Adipose tissue (tissue), 3 donors: ENCODE measurements around the gene DMAC2. TPM values are rescaled to one million over a fixed set of nuclear protein-coding genes. Genes with fewer than 3 reads are reported as not detected.
A peak's percentile ranks its signal among the peaks of the same experiment; 100 is the strongest.
"Not testable (repeated sequence)": the region's sequence is repeated elsewhere in the genome, so short reads cannot be mapped to it uniquely, and the experiment has no call there.

Experiments used
- H3K27ac ChIP-seq: one replicate; pipeline ENCODE4 v1.5.1; 2013; ENCODE audit warnings: low read depth, low read length
- WGBS, 3 donors: extraction: QIAGEN DNeasy Blood & Tissue Kit; methylation state at CpG; one replicate each; pipeline ENCODE4 v1.1.7; 2013; 5-methylcytosine and 5-hydroxymethylcytosine counted together
- polyA plus RNA-seq, 3 donors: library from polyadenylated mRNA; stranded (reverse); fragments of 200-250 nt; gene quantifications; one replicate each; pipeline ENCODE4 v1.2.3, GENCODE V29; 2013
- donor health status: healthy with polysubstance abuse.
- donor health status: Bipolar disorder and iron deficiency.
- donor health status: healthy.

DMAC2 gene
- 10 to 100 TPM; 28.4 to 45.2 (median 35.3) TPM for polyA plus RNA-seq

DNA sequence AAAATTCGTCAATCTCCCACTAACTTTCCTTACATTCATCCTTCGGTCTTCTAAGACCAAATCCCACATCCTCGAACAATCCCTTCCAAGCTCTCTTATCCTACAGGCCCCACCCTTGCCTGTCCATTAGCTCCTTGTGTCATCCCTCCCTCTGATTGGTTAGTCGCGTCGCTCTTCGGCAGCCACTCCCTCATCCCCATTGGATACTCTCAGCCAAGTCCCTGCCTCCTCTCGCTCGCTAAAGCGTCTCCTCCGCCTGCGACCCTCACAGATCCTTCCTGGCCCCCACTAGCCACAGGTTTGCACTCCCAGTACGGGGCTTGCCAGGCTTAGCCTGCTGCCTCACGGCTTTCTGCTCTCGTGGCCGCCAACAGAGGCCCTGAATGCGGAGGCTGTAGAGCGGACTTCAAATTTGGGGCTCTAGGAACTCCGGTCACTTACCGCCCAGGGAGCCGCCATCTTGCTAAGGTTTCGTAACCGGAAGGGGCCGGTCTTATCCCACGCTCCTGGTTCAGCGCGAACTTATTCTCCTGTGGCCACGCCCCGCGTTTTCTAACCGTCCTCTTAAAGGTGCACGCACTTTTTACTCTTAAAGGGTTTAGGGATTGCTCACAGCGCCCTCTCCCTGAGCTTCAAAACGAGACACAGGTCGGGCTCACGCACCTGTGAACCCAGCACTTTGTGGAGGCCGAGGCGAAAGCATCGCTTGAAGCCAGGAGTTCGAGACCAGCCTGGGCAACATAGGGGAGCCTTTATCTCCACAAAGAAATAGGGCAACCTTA is at the start of gene DMAC2:
DMAC2 (minus strand) TSS at position 472 of the 782 bp plus-strand sequence; CDS start at position 459, 13 bp downstream.
- WGBS, 3 donors, result 1% methylated on average over 40 of the region's 40 CpGs
- peak within 1 kb of the TSS; percentile 96 for H3K27ac ChIP-seq

DNA sequence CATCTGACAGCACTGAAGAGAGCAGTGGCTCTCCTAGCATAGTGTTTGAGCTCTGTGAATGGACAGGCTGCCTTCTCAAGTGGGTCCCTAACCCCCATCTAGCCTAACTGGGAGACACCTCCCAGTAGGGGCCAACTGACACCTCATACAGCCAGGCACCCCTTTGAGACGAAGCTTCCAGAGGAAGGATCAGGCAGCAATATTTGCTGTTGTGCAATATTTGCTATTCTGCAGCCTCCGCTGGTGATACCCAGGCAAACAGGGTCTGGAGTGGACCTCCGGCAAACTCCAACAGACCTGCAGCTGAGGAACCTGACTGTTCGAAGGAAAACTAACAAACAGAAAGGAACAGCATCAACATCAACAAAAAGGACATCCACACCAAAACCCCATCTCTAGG is 47.2 kb upstream of the DMAC2 start:
- WGBS, 3 donors, result 80 to 89% (median 85%) methylated on average over 4 of the region's 4 CpGs
- H3K27ac ChIP-seq, result not testable (repeated sequence)

DNA sequence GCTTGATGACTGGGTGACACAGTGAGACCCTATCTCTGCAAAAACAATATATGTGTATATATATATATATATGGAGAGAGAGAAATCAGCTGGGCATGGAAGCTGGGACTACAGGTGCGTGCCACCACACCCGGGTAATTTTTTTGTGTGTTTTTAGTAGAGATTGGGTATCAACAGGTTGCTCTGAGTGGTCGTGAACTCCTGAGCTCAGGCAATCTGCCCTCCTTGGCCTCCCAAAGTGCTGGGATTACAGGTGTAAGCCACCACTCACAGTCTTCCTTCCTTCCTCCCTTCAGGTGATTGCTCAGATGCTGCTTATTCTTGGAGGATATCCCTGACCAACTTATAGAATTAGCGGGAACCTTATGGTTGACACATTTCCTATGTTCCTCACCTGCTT is 45.1 kb upstream of the DMAC2 start:
- 71 to 83% (median 82%) methylated on average over 4 of the region's 4 CpGs for WGBS, 3 donors
- no peak overlapping the region for H3K27ac ChIP-seq

DNA sequence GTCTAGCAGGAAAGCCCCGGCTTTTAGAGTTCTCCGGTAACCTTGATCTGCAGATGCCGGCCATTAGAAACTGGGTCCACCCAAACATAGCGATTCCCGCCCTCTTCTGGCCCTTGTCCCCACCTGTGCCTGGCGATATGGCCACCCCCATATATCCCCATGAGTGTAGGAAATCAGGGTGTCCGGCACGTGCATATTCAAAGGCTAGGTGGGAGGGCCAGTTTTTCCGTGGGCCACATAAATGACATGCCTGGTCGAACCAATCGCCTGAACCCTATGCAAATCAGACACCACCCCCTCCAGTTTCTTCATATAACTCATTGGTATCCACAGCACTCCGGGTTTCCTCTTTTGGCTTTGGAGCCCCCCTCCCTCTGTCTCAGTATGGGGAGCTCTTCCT is 40.6 kb upstream of the DMAC2 start:
- no peak overlapping the region for H3K27ac ChIP-seq
- 70 to 77% (median 77%) methylated on average over 12 of the region's 12 CpGs for WGBS, 3 donors

DNA sequence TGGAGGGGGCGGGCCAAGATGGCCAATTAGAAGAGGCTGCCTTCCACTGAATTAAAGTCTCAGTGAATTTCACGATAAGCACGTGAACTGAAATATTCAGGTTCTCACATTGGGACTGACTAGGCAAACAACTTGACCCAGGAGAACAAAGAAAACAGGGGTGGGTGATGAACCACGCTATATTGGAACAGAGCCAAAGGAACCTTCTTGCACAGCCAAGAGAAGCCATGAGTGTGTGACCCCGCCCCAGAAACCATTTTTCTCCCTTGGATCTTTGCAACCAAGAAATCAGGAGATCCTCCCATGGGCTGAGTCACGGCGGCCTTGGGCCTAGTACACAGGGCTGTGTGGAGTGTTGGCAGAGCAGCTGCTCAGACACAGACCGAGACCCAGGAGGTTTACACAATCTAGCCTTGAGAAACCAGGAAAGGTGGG is 40.1 kb upstream of the DMAC2 start:
- no peak overlapping the region for H3K27ac ChIP-seq

DNA sequence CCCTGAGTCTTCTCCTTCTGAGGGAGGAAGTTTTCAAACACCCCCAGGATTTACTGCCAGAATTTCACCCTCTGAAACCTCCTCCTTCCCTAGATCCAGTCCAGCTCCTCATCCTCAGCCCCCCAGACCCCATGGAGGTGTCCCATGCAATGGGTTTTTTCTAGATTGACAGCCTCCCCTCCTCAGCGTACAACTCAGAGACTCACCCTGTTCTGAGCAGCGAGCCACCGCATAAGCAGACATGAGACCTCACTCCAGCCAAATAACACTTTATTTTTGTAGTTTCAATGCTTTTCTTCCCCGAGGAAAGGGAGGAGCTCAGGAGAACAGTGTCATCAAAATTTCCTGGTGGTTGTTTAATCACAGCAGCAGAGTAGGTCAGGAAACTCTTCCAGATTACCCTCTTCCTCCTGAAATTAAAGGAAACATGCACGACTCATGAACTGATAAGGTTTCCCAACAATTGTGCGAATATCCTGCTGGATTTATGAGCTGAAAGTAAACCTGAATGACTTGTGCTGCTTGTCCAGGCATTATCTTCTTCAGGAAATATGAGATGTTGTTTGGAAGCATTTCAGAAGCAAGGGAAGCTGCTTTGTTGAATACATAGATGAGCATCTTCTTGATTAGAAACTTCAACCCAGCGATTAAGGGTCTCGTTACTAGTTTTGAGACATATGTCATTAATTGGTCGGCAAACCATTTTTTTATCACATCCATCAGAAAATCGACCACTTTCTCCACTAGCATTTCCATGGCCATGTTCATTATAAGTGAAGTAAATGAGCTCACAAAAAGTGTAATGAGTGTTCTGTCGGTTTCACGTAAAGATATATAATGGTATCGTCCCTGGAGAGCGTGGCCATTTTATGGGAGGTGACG is 39.4 kb upstream of the DMAC2 start:
- no peak overlapping the region for H3K27ac ChIP-seq

More for the DNA sequence above, 40.1 kb upstream of the DMAC2 start:
- 56 to 61% (median 58%) methylated on average over 8 of the region's 8 CpGs for WGBS, 3 donors

DNA sequence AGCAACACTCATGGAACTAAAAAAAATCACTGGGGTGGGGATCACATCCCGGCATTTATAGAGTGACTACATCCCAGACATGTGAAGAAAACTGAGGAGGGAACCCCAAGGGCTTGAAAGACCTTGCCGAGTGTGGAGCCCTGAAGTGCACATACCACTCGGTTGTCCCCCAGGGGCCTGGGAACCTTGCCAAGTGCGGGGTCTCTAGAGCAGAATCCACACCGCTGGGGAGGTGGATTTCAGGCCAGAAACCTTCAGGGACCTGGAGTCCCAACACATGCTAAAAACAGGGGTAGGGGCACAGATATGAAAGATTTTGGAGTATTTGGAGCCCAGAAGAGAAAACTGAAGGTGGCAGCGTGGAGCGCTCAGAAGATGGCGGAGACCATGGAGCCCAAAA is 38.5 kb upstream of the DMAC2 start:
- no peak overlapping the region for H3K27ac ChIP-seq
- WGBS, 3 donors, result 55 to 62% (median 58%) methylated on average over 8 of the region's 8 CpGs

More for the DNA sequence above, 39.4 kb upstream of the DMAC2 start:
- WGBS, 3 donors, result 61 to 70% (median 63%) methylated on average over 15 of the region's 15 CpGs

DNA sequence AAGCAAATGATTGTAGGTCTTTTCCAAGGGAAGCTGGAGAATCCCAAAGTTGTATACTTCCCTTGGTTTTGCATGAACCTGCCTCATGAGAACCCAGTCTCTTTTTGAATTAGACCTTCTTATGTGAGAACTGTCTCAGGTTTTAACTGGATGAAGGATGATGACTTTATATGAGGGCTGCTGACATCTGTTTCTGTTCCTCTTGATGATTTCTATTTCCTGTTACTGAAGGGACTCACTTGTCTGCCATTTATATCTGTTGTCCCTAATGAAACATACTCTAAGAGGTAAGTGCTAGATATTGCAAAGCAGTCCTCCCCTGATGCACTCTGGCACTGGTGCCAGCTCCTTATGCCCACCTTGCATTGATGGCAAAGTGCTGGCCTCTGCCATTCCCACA is 36.9 kb upstream of the DMAC2 start:
- no peak overlapping the region for H3K27ac ChIP-seq

DNA sequence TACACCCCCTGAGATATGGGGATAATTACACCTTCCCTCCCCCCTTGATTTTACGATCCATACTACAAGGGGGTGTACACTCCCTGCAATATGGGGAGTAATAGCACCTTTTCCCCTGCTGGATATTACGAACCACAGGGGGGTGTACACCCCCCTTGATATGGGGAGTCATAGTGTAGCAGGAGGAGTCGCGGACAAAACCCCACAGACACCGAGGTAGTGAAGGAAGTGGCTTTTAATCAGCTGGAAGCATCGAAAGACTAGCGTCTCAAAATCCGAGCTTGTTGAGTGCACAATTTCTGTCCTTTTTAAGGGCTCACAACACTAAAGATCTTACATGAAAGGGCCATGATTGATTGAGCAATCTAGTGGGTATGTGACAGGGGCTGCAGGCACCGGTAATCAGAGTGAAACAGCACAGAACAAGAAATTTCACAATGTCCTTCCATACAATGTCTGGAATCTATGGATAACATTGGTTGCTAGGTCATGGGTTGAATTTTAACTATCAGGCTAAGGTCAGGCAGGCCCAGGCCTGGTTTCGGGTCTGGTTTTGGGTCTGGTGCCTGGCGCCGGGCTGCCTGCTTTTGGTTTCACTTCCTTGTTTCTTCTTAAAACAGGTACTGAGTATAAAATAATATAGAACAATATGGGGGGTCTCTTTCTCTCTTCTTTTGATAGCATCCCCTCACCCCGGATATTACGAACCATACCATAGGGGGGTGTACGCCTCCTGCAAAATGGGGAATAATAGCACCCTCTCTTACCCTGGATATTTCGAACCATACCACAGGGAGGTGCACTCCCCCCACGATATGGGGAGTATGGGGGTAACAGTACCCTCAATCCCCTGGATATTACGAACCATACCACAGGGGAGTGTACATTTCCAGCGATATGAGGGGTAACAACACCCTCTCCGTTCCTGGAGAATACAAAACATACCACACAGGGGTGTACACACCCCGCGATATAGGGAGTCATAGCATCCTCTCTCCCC is 23.8 kb upstream of the DMAC2 start:
- H3K27ac ChIP-seq, result not testable (repeated sequence)
- WGBS, 3 donors, result 67 to 73% (median 70%) methylated on average over 22 of the region's 22 CpGs

DNA sequence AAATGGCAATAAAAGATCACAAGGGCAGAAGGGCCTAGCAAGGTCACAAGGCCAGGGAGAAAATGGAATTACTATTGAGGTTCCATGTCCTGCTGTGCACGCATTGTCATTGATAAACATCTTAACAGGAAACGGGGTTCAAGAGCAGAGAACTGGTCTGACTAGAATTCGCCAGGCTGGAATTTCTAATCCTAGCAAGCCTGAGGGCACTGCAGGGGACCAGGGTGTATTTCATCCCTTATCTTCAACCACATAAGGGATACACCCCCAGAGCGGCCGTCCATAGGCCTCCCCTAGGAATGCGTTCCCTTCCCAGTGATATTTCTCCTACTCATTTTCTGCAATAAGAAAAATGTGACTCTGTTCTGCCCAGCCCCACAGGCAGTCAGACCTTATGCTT is 22.8 kb upstream of the DMAC2 start:
- no peak overlapping the region for H3K27ac ChIP-seq
- WGBS, 3 donors, result 54 to 74% (median 69%) methylated on average over 6 of the region's 6 CpGs

DNA sequence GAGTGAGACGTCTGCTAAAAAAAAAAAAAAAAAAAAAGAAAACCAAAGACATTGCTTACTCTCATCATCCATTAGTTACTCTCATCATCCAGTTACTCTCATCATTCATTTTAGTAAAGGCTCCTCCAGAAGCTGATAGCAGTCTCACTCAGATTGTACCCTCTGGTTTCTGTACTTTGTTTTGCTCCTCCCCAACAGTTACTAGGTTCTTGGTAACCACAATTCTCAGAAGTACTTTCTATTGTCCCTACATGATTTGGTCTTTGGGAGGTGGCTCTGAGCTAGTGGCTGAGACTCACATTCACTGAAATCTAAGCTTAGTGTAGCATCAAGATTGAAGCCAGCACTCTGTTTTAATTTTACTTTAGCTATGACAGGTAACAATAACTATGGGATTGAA is 17.5 kb upstream of the DMAC2 start:
- no peak overlapping the region for H3K27ac ChIP-seq
- 31 to 56% methylated on average over 1 of the region's 1 CpG; no CpG with 5 or more reads in 1 of the 3 donors for WGBS, 3 donors

DNA sequence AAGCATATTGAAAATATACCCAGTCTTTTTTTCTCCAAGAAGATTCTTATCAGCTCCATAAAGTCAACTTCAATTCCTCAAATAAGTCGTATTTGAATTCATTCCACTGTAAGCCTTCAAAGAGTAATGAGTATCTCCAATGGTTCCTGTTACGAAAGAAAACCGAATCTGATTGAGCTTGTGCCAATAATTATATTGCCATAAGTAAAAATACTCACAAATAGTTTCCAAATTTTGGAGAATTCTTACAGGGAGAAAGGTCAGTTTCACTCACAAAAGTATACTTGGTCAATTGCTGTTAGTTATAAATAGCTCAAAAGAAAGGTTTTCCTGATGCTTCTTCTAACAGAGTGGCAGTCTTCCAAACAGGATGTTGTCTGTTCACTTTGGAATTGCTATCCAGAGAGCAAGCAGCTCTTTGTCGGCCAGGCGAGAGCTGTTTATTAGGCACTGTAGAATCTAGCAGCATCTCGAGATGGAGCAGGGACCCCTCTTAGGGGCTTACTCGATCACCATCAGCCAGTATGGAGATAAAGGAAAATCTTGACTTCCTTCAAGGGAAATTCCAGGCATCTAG is 16.7 kb upstream of the DMAC2 start:
- H3K27ac ChIP-seq, result no peak overlapping the region
- WGBS, 3 donors, result 21 to 38% (median 23%) methylated on average over 7 of the region's 7 CpGs

DNA sequence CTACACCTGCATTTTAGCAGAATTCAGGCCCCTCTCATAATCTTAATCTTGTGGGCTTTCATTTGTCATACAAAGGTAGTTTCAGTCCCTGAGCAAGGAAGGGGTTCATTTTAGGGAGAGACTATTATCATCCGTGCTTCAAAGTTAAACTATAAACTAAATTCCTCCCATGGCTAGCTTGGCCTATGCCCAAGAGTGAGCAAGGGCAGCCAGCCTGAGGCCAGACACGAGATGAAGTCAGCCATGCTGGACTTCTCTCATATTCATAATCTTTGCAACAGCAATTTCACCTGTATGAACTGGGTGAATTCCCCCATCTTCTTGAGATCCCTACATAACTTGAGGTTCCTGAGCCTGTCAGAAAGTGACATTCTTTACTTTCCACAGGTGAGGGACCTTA is 16.2 kb upstream of the DMAC2 start:
- WGBS, 3 donors, result 10 to 40% (median 40%) methylated on average over 2 of the region's 2 CpGs
- H3K27ac ChIP-seq, result no peak overlapping the region

DNA sequence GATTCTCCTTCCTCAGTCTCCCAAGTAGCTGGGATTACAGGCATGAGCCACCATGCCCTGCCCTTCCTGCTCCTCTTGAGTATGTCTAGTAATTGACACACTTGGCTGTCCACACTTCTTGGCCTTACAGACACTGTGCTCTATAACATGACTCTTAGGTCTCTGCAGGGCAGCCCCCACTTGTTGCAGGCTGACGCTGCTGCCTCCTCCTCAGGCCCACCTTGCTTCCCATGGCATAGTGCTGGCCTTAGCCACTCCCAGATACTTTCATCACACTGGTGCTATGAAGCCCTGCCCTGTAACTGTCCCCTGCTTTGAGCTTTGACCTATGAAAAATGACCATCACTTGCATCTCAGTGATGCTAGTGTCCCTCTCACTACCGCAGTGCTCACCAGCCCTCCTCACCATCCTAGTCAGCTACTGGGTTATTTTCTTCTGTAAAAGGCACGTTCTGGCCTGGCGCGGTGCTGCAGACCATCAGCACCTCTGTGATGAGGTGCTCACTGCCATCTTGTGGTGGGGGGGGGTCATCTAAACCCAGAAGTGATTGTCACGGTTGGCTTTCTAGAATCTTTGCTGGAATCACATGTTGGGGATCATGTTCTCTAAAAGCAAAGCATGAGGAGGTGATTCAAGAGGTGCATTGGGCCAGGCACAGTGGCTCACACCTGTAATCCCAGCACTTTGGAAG is 13.0 kb upstream of the DMAC2 start:
- H3K27ac ChIP-seq, result no peak overlapping the region
- 54 to 75% (median 74%) methylated on average over 6 of the region's 6 CpGs for WGBS, 3 donors

DNA sequence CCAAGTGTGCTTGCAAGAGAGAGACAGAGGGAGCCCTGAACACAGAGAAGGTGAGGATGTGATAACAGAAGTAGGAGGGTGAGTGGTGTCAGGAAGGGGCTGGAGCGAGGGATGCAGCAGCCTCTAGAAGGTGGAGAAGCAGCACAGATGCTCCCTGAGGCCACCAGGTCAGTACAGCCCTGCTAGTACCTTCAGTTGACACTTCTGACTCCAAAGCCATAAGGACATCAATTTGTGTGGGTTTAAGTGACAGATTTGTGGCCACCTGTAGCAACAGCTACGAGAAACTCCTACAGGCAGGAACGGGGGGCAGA is 10.1 kb upstream of the DMAC2 start:
- 38 to 67% (median 58%) methylated on average over 3 of the region's 3 CpGs for WGBS, 3 donors
- H3K27ac ChIP-seq, result no peak overlapping the region

DNA sequence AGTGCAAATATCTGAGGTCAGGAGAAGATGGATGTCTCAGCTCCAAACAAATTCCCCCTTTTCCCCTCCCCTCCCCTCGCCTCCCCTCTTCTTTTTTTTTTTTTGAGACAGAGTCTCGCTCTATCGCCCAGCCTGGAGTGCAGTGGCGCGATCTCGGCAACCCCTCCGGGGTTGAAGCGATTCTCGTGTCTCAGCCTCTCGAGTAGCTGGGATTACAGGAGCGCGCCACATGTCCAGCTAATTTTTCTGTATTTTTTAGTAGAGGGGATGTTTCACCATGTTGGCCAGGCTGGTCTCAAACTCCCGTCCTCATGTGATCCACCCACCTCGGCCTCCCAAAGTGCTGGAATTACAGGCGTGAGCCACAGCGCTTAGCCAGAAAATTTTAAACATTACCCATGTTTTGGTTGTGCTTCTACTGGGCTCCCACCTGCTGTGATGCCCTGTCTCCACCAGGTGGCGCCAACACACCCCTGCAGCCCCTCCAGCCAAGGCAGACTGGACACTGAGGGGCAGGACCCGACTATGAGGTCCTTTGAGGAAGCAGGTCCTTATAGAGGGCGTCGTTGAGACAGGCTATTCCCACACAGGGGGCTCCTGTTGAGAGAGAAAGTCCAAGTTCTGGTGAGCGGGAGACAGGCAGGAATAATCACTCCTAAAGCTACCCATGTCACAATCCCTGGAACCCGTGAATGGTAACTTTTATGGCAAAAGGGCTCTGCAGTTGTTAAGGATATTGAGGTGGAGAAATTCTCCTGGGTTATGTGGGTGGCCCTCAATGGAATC is 9.6 kb upstream of the DMAC2 start:
- WGBS, 3 donors, result 2 to 6% (median 3%) methylated on average over 21 to 22 of the region's 22 CpGs
- no peak overlapping the region for H3K27ac ChIP-seq
